ENCODE results near the gene YWHAG.

YWHAG gene

DNA sequence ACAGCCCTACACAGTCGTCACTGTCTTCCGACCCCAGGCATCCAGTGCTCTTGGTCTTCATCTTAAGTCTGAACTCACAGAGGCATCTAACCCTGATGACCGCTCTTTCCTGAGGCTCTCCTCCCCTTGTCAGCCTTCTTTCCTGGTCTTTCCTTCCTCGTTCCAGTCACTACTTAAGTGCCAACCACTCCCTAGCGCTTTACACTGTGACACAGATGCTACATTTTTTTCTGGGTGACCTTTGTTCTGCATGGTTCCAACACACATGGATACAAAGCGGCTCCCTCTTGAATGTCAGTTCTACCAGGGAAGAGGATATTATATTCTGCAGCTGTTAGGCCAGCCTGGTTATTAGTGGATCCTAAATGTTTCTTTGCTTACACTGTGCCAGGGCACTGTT lies 12.7 kb downstream of the YWHAG start:
- ChIA-PET CTCF (no interaction called here), POLR2A (no interaction called here)
- no peak for DNase-seq (ENCODE audit: extremely low spot score)
- TF ChIP-seq ZNF384 (IDR thresholded peaks at IDR 0.05) (no peak), SUZ12 (IDR thresholded peaks at IDR 0.05) (no peak), ARNT (IDR thresholded peaks at IDR 0.05) (no peak), FOXK2 (IDR thresholded peaks at IDR 0.05) (no peak), HDGF (IDR thresholded peaks at IDR 0.05; ENCODE audit: borderline replicate concordance) (no peak), CTBP1 (IDR thresholded peaks at IDR 0.05; ENCODE audit: borderline replicate concordance) (no peak), L3MBTL2 (conservative IDR thresholded peaks at IDR 0.05) (no peak), FOXA1 (IDR thresholded peaks at IDR 0.05) (no peak)

DNA sequence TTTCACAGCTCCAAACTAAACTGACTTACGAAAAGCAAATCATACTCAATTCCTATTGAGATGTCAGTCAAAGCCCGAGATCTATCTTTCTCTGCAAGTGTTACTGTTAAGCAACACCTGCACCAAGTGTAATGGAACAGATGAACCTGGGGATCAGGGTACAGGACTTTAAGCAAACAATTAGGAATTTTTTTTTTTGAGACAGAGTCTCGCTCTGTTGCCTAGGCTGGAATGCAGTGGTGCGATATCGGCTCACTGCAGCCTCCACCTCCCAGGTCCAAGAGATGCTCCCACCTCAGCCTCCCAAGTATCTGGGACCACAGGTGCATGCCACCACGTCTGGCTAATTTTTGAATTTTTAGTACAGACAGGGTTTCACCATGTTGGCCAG lies 14.9 kb downstream of the YWHAG start:
- CTCF ChIA-PET: no interaction called here
- no peak for DNase-seq (ENCODE audit: extremely low spot score)
- TF ChIP-seq ZNF384 (IDR thresholded peaks at IDR 0.05) (no peak), SUZ12 (IDR thresholded peaks at IDR 0.05) (no peak), TARDBP (IDR thresholded peaks at IDR 0.05) (no peak)
- TF ChIP-seq, protein P1, sequence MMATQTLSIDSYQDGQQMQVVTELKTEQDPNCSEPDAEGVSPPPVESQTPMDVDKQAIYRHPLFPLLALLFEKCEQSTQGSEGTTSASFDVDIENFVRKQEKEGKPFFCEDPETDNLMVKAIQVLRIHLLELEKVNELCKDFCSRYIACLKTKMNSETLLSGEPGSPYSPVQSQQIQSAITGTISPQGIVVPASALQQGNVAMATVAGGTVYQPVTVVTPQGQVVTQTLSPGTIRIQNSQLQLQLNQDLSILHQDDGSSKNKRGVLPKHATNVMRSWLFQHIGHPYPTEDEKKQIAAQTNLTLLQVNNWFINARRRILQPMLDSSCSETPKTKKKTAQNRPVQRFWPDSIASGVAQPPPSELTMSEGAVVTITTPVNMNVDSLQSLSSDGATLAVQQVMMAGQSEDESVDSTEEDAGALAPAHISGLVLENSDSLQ (IDR thresholded peaks at IDR 0.05): no peak
- POLR2A ChIA-PET: interaction anchor here (1.3 kb wide), 1 partner anchor 15 kb away, joined by 4 read pairs; the partner anchor contains the start of gene YWHAG

DNA sequence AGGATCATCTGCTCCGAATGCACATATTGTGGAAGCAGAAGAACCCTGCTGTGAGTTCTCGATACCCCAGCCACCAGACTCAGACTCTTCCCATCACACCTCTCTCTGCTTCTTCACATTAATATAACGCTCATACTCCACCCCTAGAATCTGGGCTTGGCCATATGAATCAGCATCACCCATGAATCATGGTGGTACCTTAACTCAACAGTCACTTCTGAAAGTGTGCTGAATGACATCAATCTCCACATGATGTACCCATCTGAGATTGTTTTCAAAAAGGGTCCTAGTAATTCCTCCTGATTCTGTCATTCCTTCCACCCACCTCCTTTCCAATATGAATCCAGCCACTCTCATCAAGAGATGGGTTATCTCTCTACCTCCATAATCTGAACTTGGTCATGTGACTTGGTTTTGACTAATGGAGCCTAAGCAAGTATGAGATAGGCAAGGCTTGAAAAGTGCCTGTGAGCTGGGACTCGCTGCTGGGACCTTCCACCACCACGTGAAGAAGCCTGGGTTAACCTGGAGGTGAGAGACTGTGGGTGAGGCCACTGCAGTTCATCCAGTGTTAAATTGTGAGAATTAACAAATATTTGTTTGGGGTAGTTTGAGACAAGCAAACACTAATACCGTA lies 15.4 kb downstream of the YWHAG start:
- no peak for DNase-seq (ENCODE audit: extremely low spot score)
- CTCF ChIA-PET: no interaction called here
- TF ChIP-seq LEF1 (IDR thresholded peaks at IDR 0.05; ENCODE audit: borderline replicate concordance): no peak
- no peak for TF ChIP-seq SUZ12 (IDR thresholded peaks at IDR 0.05)
- TF ChIP-seq FOXK2 (IDR thresholded peaks at IDR 0.05): no peak
- no peak for TF ChIP-seq ELF4 (IDR thresholded peaks at IDR 0.05)
- no peak for TF ChIP-seq FOXA1 (IDR thresholded peaks at IDR 0.05)
- no peak for TF ChIP-seq NFRKB (IDR thresholded peaks at IDR 0.05)
- no peak for TF ChIP-seq FOXM1 (IDR thresholded peaks at IDR 0.05; ENCODE audit: borderline replicate concordance)
- no peak for TF ChIP-seq ARNT (IDR thresholded peaks at IDR 0.05)
- no peak for TF ChIP-seq CTBP1 (IDR thresholded peaks at IDR 0.05; ENCODE audit: borderline replicate concordance)
- no peak for TF ChIP-seq SP1 (IDR thresholded peaks at IDR 0.05)
- no peak for TF ChIP-seq ZNF384 (IDR thresholded peaks at IDR 0.05)
- no peak for TF ChIP-seq TARDBP (IDR thresholded peaks at IDR 0.05)
- no peak for TF ChIP-seq L3MBTL2 (conservative IDR thresholded peaks at IDR 0.05)
- no peak for TF ChIP-seq HDGF (IDR thresholded peaks at IDR 0.05; ENCODE audit: borderline replicate concordance)
- POLR2A ChIA-PET: interaction anchor here (1.3 kb wide), 1 partner anchor 15 kb away, joined by 4 read pairs; the partner anchor contains the start of gene YWHAG

DNA sequence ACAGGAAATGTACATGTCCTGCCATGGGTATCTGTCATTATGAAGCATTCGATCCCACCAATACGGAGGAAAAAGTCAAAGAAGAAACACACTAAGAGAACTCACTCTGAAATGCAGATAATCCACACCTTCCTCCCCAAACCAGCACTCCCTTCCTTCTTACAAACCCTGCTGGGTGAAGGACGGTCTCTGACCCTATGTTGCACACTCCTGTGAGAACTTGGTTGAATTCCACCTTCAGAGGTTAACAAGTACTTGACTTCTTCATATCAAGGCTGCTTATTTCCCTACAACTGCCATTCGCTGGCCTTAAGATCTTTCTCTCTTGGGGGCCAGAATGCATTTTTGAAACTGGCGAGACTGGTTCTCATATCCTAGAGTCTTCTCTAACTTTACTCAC lies 16.6 kb downstream of the YWHAG start:
- DNase-seq (ENCODE audit: extremely low spot score): no peak
- ChIA-PET POLR2A (no interaction called here), CTCF (no interaction called here)
- no peak for TF ChIP-seq ZNF384 (IDR thresholded peaks at IDR 0.05)
- TF ChIP-seq FOXA1 (IDR thresholded peaks at IDR 0.05): no peak
- no peak for TF ChIP-seq SP1 (IDR thresholded peaks at IDR 0.05)
- TF ChIP-seq NFRKB (IDR thresholded peaks at IDR 0.05): no peak
- no peak for TF ChIP-seq ARNT (IDR thresholded peaks at IDR 0.05)
- no peak for TF ChIP-seq CTBP1 (IDR thresholded peaks at IDR 0.05; ENCODE audit: borderline replicate concordance)
- no peak for TF ChIP-seq BHLHE40 (IDR thresholded peaks at IDR 0.05; ENCODE audit: borderline replicate concordance)
- TF ChIP-seq TARDBP (IDR thresholded peaks at IDR 0.05): no peak
- TF ChIP-seq L3MBTL2 (conservative IDR thresholded peaks at IDR 0.05): no peak
- no peak for TF ChIP-seq HDGF (IDR thresholded peaks at IDR 0.05; ENCODE audit: borderline replicate concordance)

DNA sequence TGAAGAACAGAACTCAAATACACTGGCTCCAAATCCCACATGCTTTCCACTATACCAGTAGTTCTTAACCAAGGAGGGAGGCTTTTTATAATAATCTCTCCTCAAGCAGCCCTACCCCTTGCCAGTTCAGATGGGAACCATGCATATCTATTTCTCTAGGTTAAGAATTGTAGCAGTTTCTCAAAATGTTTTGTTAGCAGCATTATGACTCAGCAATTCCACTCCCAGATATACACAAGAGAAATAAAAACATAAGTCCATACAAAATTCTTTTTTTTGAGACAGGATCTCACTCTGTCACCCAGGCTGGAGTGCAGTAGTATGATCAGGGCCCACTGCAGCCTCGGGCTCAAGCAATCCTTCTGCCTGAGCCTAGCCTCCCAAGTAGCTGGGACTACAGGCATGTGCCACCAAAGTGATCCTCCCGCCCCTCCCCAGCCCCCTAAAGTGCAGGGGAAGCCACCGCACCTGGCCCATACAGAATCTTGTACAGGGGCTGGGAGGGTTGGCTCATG lies 18.1 kb downstream of the YWHAG start:
- ChIA-PET POLR2A (no interaction called here), CTCF (no interaction called here)
- no peak for DNase-seq (ENCODE audit: extremely low spot score)
- TF ChIP-seq ELF4 (IDR thresholded peaks at IDR 0.05) (no peak), HDGF (IDR thresholded peaks at IDR 0.05; ENCODE audit: borderline replicate concordance) (no peak), FOXM1 (IDR thresholded peaks at IDR 0.05; ENCODE audit: borderline replicate concordance) (no peak), SP1 (IDR thresholded peaks at IDR 0.05) (no peak), TARDBP (IDR thresholded peaks at IDR 0.05) (no peak), ZNF384 (IDR thresholded peaks at IDR 0.05) (no peak), FOXA1 (IDR thresholded peaks at IDR 0.05) (no peak), CTBP1 (IDR thresholded peaks at IDR 0.05; ENCODE audit: borderline replicate concordance) (no peak), LEF1 (IDR thresholded peaks at IDR 0.05; ENCODE audit: borderline replicate concordance) (no peak), SUZ12 (IDR thresholded peaks at IDR 0.05) (no peak), L3MBTL2 (conservative IDR thresholded peaks at IDR 0.05) (no peak), NFRKB (IDR thresholded peaks at IDR 0.05) (no peak), ARNT (IDR thresholded peaks at IDR 0.05) (no peak), FOXK2 (IDR thresholded peaks at IDR 0.05) (no peak), BHLHE40 (IDR thresholded peaks at IDR 0.05; ENCODE audit: borderline replicate concordance) (no peak)
- TF ChIP-seq, protein P1 (IDR thresholded peaks at IDR 0.05): no peak

DNA sequence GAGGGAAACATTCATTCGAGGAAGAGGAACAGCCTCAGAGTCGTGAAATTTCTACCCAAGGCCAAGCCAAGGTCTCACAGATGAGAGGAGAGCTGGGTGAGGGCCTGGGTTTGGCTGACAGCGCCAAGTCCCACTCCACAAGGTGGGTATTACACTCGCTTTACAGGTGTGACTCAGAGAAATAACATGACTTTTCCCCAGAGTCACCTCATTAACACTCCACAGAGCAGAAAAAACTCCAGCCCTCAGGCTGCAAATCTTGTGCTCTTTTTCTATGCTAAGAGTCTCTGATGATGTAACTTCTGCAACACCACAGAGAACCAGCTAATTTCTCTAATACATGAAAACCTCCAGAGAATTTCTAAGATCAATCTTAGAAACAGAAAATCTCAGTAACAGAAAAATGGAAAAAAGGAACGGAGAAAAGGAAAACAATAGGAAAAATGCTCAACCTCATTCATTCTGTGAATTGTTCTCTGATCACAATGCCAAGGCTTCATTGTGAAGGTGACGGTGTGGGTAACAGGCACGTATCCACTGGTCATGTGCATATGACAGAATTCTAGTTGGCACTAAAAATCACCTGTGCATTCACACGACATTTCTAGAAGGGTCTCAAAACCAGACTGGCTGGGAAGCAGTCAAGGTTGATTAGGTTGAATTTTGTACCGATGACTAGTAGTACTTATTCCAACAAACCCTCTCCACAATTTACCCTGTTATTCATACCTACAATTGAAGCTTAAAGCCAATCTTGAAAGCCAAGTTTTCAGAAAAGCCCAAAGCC lies 20.3 kb downstream of the YWHAG start:
- ChIA-PET CTCF (interaction anchor here (0.8 kb wide), 1 partner anchor 11 kb away, joined by 3 read pairs; no protein-coding TSS in a partner anchor), POLR2A (interaction anchor here (1.2 kb wide), 1 partner anchor 19 kb away, joined by 5 read pairs; no protein-coding TSS in a partner anchor)
- TF ChIP-seq SUZ12 (IDR thresholded peaks at IDR 0.05): no peak
- no peak for TF ChIP-seq BHLHE40 (IDR thresholded peaks at IDR 0.05; ENCODE audit: borderline replicate concordance)
- TF ChIP-seq ELF4 (IDR thresholded peaks at IDR 0.05): no peak
- TF ChIP-seq FOXM1 (IDR thresholded peaks at IDR 0.05; ENCODE audit: borderline replicate concordance): no peak
- no peak for TF ChIP-seq HDGF (IDR thresholded peaks at IDR 0.05; ENCODE audit: borderline replicate concordance)
- TF ChIP-seq ARNT (IDR thresholded peaks at IDR 0.05): no peak
- TF ChIP-seq, protein P1 (IDR thresholded peaks at IDR 0.05): no peak
- TF ChIP-seq LEF1 (IDR thresholded peaks at IDR 0.05; ENCODE audit: borderline replicate concordance): no peak
- TF ChIP-seq SP1 (IDR thresholded peaks at IDR 0.05): no peak
- no peak for TF ChIP-seq FOXK2 (IDR thresholded peaks at IDR 0.05)
- TF ChIP-seq FOXA1 (IDR thresholded peaks at IDR 0.05): no peak
- TF ChIP-seq TARDBP (IDR thresholded peaks at IDR 0.05): no peak
- TF ChIP-seq ZNF384 (IDR thresholded peaks at IDR 0.05): no peak
- TF ChIP-seq NFRKB (IDR thresholded peaks at IDR 0.05): no peak
- no peak for TF ChIP-seq CTBP1 (IDR thresholded peaks at IDR 0.05; ENCODE audit: borderline replicate concordance)
- TF ChIP-seq L3MBTL2 (conservative IDR thresholded peaks at IDR 0.05): no peak
- DNase-seq (ENCODE audit: extremely low spot score): no peak
